Activated T-cell treated with anti-CD3 and anti-CD28 coated beads for 1 hour (primary cell): ENCODE results near the gene CDKN3.
"Not testable (repeated sequence)": the region's sequence is repeated elsewhere in the genome, so short reads cannot be mapped to it uniquely, and the experiment has no call there.

Experiments used
- DNase-seq: peaks from one replicate; pipeline ENCODE4 v3.0.0-alpha.2; 2020; ENCODE audit warnings: low read depth

CDKN3 gene

GRCh38 chr14:54424479-54424901, 27.7 kb downstream of the CDKN3 start:
- no peak for DNase-seq

- no peak for DNase-seq
Observed at GRCh38 chr14:54425068-54425467, 28.3 kb downstream of the CDKN3 start.

- DNase-seq = no peak
Observed at GRCh38 chr14:54425537-54426274, 28.9 kb downstream of the CDKN3 start.

GRCh38 chr14:54427871-54428270, 31.1 kb downstream of the CDKN3 start:
- DNase-seq = no peak

- no peak for DNase-seq
Observed at GRCh38 chr14:54428527-54428926, 31.7 kb downstream of the CDKN3 start.

GRCh38 chr14:54435500-54435981, 38.7 kb downstream of the CDKN3 start:
- DNase-seq = no peak

GRCh38 chr14:54437954-54438353, 41.1 kb downstream of the CDKN3 start:
- DNase-seq = not testable (repeated sequence)

- DNase-seq = no peak
Observed at GRCh38 chr14:54438703-54439102, 41.9 kb downstream of the CDKN3 start.

GRCh38 chr14:54440037-54440436, 43.2 kb downstream of the CDKN3 start:
- no peak for DNase-seq

GRCh38 chr14:54440476-54440872, 43.7 kb downstream of the CDKN3 start:
- DNase-seq = no peak

- DNase-seq = peak; percentile 90
Observed at GRCh38 chr14:54440873-54441868, 44.4 kb downstream of the CDKN3 start, which contains the start of gene CNIH1. Gene CNIH1 (minus strand): TSS chr14:54441374. CDS start chr14:54441327, 47 bp downstream.

- DNase-seq = not testable (repeated sequence)
Observed at GRCh38 chr14:54442961-54443360, 46.2 kb downstream of the CDKN3 start.

GRCh38 chr14:54443981-54444380, 47.2 kb downstream of the CDKN3 start:
- DNase-seq = no peak

GRCh38 chr14:54444681-54445080, 47.9 kb downstream of the CDKN3 start:
- DNase-seq = no peak

- DNase-seq = no peak
Observed at GRCh38 chr14:54446161-54446693, 49.4 kb downstream of the CDKN3 start.

GRCh38 chr14:54447231-54447692, 50.5 kb downstream of the CDKN3 start:
- no peak for DNase-seq

- no peak for DNase-seq
Observed at GRCh38 chr14:54450535-54450934, 53.7 kb downstream of the CDKN3 start.

- DNase-seq = no peak
Observed at GRCh38 chr14:54451121-54451601, 54.4 kb downstream of the CDKN3 start.

- DNase-seq = no peak
Observed at GRCh38 chr14:54451961-54452360, 55.2 kb downstream of the CDKN3 start.

GRCh38 chr14:54453252-54453651, 56.4 kb downstream of the CDKN3 start:
- DNase-seq = no peak

- DNase-seq = not testable (repeated sequence)
Observed at GRCh38 chr14:54453990-54454389, 57.2 kb downstream of the CDKN3 start.

- DNase-seq = no peak
Observed at GRCh38 chr14:54455363-54455762, 58.6 kb downstream of the CDKN3 start.
